GM21825 (cell line): ENCODE measurements around the gene ADRB1.
A peak's percentile ranks its signal among the peaks of the same experiment; 100 is the strongest.

ENCODE experiments used
- ATAC-seq: cut with Tn5 transposase; IDR thresholded peaks from one replicate; pipeline ENCODE4 v1.9.1; 2021; ENCODE audit warnings: mild to moderate bottlenecking, moderate library complexity; ENCODE audit not compliant: unreplicated experiment

The ADRB1 gene

GRCh38 chr10:114052255-114052654, 8.6 kb downstream of the ADRB1 start:
- ATAC-seq: no peak

DNA sequence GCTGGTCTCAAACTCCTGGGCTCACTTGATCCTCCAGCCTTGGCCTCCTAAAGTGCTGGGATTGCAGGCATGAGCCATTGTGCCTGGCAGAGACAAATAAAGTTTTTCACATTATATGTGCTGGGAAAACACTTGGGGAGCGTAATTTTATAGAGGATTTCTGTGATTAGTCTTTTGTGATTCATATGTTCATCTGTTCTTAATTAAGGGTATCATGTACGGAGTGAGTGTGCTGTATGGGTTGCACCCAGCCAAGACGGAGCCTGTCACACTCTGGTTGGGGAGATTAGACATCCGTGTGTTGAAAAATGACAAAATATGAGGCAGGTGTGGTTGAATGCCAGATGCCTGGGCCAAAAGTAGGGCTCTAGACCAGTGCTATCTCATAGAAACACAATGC, 10.3 kb downstream of the ADRB1 start:
- no peak for ATAC-seq

DNA sequence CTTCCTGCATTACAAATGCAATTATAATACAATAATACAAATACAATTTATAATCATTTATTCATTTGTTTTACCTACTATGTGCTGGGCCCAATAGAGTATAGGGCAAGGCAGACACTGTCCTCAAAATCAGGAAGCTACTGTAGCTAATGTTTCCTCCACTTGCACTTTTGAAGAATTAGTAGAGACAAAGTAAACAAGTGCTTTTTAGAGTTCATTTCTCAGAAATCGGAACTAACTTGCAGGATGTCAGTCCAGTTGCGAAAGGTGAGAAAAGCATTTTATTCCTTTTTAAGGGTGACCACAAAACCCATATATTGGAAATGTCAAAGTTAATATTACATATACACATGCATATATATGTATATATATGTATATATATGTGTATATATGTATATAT, 14.2 kb downstream of the ADRB1 start:
- ATAC-seq: no peak

- no peak for ATAC-seq
These were observed 14.6 kb downstream of the ADRB1 start for GRCh38 chr10:114058297-114058696.

DNA sequence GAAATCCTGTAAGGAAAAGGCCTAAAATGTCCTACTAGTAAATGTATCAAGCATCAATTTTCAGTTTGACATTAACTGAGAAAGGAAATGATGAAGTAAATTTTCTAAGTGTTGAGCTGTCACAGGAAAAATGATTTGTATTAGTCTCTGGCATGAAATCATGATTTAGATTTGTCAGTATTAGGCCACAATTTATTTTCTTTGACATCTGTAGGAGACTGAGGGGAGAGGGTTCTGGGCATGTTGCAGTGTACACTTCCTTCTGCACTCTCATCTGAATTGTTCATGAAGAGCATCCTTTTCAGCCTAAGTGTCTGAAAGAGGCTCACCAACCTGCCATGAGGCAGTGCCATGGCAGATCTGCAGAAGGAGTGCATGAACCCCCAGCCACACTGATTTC, 15.9 kb downstream of the ADRB1 start:
- no peak for ATAC-seq

DNA sequence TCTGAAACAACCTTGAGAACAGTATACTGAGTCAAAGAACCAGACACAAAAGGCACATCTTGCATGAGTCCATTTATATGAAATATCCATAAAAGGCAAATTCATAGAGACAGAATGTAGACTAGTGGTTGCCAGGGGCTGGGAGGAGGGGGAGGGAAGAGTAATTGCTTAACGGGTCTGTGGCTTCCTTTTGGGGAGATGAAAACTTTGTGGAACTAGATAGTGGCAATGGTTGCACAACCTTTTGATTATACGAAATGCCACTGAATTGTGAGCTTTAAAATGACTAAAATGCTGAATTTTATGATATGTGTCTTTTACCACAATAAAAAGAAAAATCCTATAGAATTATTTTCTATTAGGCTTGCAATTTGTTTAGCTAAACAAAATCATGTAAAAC, 16.8 kb downstream of the ADRB1 start:
- no peak for ATAC-seq

GRCh38 chr10:114061148-114061547, 17.5 kb downstream of the ADRB1 start:
- ATAC-seq: no peak

DNA sequence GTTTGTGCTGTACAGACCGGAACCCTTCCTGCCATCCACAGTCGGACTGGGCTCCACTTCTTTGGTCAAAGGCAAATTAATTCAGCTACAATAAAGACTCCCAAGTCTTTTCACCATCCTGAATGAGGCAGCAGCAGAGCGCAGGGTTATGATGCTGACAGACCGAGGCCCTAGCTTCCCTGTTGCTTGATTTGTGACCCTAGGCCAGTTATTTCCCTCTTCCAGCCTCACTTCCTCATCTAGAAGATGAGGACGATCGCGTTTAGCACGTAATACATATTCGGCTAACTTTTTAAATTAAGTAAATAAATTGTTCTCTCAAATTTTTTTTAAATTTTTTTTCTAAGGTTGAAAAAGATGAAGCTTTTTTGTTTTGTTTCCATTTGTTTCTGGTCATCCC, 18.1 kb downstream of the ADRB1 start:
- no peak for ATAC-seq

DNA sequence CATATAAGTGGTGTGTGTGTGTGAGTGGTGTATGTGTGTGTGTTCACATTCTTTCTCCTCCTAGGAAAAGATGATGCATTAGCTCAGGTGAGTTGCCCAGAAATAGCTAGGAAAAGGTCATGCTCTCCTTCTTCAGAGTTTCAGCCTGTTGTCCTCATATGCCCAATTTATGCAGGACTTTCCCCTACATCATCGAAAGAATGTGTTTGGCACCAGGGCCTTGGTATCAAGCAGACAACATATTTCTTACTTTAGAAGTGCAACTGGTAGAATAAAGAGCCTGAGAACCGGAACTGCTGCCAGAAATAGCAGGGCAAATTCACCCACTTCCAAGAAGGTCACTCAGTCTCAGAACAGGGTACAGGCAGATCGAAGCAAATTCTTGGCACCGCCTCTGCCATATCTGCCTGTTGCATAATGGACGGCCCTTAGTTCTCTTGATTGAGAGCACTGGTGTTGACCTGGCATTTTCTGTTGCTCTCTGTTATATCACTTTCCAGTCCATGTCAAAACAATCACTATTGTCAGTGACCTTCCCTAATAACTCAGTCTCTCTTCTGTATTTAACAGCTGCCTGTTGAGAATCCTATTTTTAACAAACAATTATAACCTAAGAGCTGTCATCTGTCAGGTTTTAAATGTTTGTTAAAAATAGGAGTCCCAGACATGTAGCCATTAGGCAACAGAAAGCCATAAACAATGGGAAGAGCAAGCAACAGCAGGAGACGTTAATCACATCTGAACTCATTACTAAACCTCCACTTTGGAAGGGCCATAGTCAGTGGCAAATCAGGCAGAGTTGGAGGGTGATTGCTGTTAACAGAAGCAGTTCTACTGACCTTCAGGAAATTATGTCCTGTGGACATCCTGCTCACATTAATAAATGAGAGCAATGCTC, 20.7 kb downstream of the ADRB1 start:
- ATAC-seq: no peak

GRCh38 chr10:114065049-114065435, 21.4 kb downstream of the ADRB1 start:
- no peak for ATAC-seq

GRCh38 chr10:114068054-114068707, 24.5 kb downstream of the ADRB1 start:
- no peak for ATAC-seq

DNA sequence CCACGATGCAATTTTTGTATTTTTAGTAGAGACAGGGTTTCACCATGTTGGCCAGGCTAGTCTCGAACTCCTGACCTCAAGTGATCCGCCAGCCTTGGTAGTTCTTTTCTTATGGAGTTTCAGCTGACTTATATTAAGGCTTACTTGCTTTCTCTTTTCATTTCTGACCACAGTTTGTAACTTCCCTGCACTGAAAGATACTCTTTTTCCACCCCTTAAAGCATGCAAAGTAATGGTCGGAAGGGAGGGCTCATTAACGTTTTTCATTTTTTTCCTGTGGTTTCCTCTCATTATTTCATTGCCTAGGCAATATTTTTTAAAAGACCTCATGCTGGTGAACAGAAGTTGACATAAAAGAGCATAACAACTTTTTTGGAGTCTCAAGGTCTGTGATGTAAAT, 27.0 kb downstream of the ADRB1 start:
- ATAC-seq: no peak

GRCh38 chr10:114071178-114071577, 27.5 kb downstream of the ADRB1 start:
- no peak for ATAC-seq

DNA sequence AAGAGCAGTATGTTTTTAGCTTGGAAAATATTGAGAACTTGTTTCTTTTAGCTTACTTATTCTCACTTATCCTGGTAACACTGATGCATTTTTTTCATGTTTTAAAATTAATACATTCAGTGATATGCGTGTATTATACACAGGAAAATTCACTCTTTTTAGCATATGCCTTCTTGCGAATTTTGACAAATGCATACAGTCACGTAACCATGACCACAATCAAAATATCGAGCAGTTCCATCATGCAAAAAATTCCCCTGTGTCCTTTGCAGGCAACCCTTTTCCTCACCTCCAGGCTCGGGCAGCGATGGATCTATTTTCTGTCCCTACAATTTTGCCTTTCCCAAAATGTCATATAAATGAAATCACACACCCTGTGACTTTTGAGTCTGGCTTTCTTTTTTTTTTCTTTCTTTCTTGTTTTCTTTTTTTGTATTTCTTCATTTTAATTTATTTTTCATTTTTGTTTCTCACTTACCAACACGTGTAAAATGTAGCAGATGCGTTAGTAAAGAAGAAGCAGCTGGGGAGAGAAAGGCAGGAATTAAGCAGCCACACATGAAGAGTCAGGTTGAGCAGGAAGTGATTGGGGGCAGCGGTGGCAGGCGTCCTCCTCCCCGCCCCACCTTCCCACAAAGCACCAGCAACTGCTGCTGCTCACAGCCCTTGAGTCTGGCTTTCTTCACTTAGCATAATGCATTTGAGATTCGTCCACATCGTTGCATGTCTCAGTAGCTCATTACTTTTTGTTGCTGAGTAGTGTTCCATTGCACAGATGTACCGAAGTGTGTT, 29.9 kb downstream of the ADRB1 start:
- peak; percentile 58 for ATAC-seq

GRCh38 chr10:114075093-114075492, 31.4 kb downstream of the ADRB1 start:
- no peak for ATAC-seq

- no peak for ATAC-seq
These were observed 33.7 kb downstream of the ADRB1 start for GRCh38 chr10:114077347-114077746.

DNA sequence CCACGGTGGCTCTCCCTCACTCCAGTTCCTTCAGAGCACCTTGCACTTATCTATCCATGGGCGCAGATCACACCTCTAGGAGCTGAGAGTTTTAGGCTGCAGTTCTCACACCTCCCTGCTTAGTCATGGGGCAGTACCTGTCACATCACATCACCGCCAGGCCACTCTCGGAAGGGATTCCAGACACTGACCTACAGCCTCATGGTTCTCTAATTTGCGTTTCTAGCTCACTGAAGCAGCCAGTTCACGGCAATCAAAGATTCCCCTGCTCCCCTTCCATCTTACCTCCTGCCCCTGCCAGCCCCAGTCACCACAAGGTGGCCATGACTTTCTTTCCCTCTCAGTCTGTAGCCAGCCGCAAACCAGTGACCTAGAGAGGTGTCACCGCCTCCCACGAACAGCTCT, 34.2 kb downstream of the ADRB1 start:
- no peak for ATAC-seq

DNA sequence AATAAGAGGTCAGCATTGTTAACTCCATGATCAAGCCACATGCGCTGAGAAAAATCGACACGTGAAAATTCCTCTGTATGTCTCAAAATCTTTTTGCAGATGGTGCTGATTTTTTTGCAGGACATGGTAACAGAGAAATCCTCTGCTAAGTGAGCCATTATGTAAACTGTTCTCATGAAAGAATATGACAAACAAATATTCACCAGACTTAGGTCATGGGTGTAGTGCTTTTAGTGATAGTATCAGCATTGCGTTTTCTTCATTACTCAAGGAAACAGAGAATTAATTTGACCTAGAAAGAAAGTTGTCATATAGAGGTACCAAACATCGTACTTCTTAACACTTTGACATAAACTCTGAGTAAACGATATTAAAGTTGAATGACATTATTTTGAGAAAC, 34.7 kb downstream of the ADRB1 start:
- ATAC-seq: no peak

DNA sequence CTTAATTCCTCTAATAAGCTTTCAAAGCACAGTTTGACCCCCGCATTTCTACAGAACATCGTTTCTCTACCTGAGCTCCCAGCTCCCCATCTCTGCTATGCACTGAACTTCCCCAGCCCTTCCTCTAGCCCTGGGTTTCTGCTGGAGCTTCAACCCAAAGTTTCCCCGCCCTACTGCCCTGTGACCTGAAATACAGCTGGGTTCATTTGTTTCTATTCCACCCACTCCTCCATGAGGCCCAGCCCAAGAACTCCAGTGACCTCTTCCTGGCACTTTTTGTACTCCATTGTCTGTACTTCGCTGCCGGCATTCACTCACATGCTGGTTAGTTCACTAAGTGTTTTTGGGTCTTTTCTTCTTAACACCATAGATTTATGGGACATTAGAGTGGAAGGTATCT, 35.8 kb downstream of the ADRB1 start:
- ATAC-seq: no peak

DNA sequence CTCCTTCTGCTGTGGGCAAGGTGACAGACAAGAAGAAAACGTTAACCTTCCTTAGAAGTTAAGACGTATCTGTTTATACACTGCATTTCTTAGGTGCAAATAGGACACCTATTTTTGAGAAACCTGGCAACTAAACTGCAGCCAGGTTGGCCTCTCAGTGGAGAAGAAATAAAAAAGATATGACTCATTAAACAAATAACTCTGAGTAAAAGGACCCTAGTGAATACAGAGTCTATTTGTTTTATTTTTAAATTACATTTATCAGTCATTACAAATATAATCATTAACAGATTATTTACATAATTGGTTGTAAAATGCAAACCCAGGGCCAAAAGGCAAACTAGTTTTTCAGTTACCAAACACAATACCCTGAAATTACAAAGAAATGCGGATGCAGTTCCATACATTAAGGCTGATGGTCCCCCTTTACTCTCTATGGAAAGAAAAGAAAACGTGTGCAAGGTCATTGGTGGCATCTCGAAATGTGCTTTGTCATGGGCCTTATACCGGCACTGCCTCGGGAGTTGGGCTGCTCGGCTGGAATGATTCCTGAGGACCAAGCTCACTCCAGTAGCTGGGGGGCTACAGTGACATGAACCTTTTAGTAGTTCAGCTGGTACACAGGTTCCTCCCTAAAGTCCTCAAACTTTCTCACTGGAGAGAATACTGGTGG, 38.4 kb downstream of the ADRB1 start:
- no peak for ATAC-seq

GRCh38 chr10:114083040-114083439, 39.4 kb downstream of the ADRB1 start:
- no peak for ATAC-seq
